GM12878 (cell line): Measurements from ENCODE around the gene NANOS2. TPM values are rescaled to one million over a fixed set of nuclear protein-coding genes. Genes with fewer than 3 reads are reported as not detected.

Experiments
- ATAC-seq: fragments of 200-7000 bp; cut with Tn5 transposase; 3 replicates; pipeline ENCODE4 v1.9.1; 2020; ENCODE audit warnings: mild to moderate bottlenecking, moderate library complexity
- BruUV-seq: library from RNA; stranded (reverse); fragments of 400-500 nt; replicated peaks from 2 replicates; lab custom pipeline; 2021; lab: Mats Ljungman, UMichigan
- CTCF ChIA-PET: fragments of 300-600 bp; sonication (Branson Sonifier 250); formaldehyde crosslinking; extraction: SDS; loops from one replicate; lab custom pipeline; 2021; ENCODE audit warnings: inconsistent platforms; lab: Yijun Ruan, JAX
- POLR2A ChIA-PET: fragments of 350-600 bp; formaldehyde crosslinking; extraction: SDS; loops from one replicate; lab custom pipeline; 2021; ENCODE audit warnings: inconsistent platforms; lab: Charles Lee
- RAD21 ChIA-PET: fragments of 300-600 bp; sonication (Branson Sonifier 250); formaldehyde crosslinking; loops from one replicate; lab custom pipeline; 2023; ENCODE audit warnings: antibody characterized with exemption; ENCODE audit not compliant: unreplicated experiment; lab: Charles Lee
- SMC1A ChIA-PET: fragments of 300-600 bp; sonication (Branson Sonifier 250); formaldehyde crosslinking; loops from one replicate; lab custom pipeline; 2023; ENCODE audit not compliant: unreplicated experiment, uncharacterized antibody; lab: Charles Lee
- DNase-seq: peaks from one replicate; pipeline ENCODE4 v3.0.0-alpha.2; 2011; ENCODE audit warnings: low read depth, low spot score
- FAIRE-seq: peaks from 3 replicates; lab custom pipeline; 2011; peaks lifted over from hg19 to GRCh38; lab: Jason Lieb, UNC
- H2AFZ ChIP-seq: 2 replicates; pipeline ENCODE4 v1.6.0; 2011; ENCODE audit warnings: low read depth, low read length, control low read depth; ENCODE audit not compliant: control insufficient read depth
- H3K27ac ChIP-seq: 2 replicates; pipeline ENCODE4 v1.5.1; 2011; ENCODE audit warnings: control low read depth; ENCODE audit not compliant: control insufficient read depth, insufficient read depth
- H3K27me3 ChIP-seq, 2 experiments: replicated peaks in 1 of 2; 2 replicates each; pipeline versions ENCODE4 v1.6.0 to v1.6.1; 2011; ENCODE audit warnings: low read length in 1 of 2; ENCODE audit not compliant: control insufficient read depth in 2 of 2, insufficient read depth in 2 of 2
- H3K36me3 ChIP-seq, 2 experiments: 2 replicates each; pipeline ENCODE4 v1.5.1; 2011; ENCODE audit warnings: low read length in 1 of 2; ENCODE audit not compliant: control insufficient read depth in 2 of 2, insufficient read depth in 2 of 2
- H3K4me1 ChIP-seq: 2 replicates; pipeline ENCODE4 v1.6.1; 2011; ENCODE audit warnings: mild to moderate bottlenecking, low read length, moderate library complexity, mixed read lengths; ENCODE audit not compliant: control insufficient read depth, insufficient read depth
- H3K4me2 ChIP-seq: 2 replicates; pipeline ENCODE4 v1.6.0; 2011; ENCODE audit warnings: control low read depth; ENCODE audit not compliant: control insufficient read depth, insufficient read depth
- H3K4me3 ChIP-seq: fragments of 200-600 bp; sonication (generic); 2 replicates; pipeline ENCODE4 v1.5.1; 2016
- H3K79me2 ChIP-seq: 2 replicates; pipeline ENCODE4 v1.6.0; 2011; ENCODE audit warnings: low read length; ENCODE audit not compliant: control insufficient read depth, insufficient read depth
- H3K9ac ChIP-seq: 2 replicates; pipeline ENCODE4 v1.8.0; 2011; ENCODE audit warnings: low read length, control low read depth, mixed read lengths; ENCODE audit not compliant: control insufficient read depth, insufficient read depth
- H3K9me3 ChIP-seq: replicated peaks from 3 replicates; pipeline ENCODE4 v1.5.1; 2011; ENCODE audit warnings: mild to moderate bottlenecking, low read length; ENCODE audit not compliant: control insufficient read depth, insufficient read depth
- H4K20me1 ChIP-seq: 2 replicates; pipeline ENCODE4 v1.6.0; 2011; ENCODE audit not compliant: control insufficient read depth, insufficient read depth
- BCL11A ChIP-seq: IDR thresholded peaks from 2 replicates; pipeline ENCODE4 v1.6.1; 2011; ENCODE audit warnings: low read depth, low read length
- BHLHE40 ChIP-seq, 2 experiments: fragments of 450-650 bp in 1 of 2; IDR thresholded peaks; 2 replicates each; pipeline ENCODE4 v1.6.1; 2011 to 2017; ENCODE audit warnings: low read depth in 2 of 2, borderline replicate concordance in 1 of 2, improper control_type of control experiment in 1 of 2, low read length in 1 of 2, mild to moderate bottlenecking in 1 of 2
- KDM1A ChIP-seq: fragments of 200-600 bp; sonication (generic); IDR thresholded peaks from 2 replicates; pipeline ENCODE4 v1.6.1; 2016; ENCODE audit warnings: borderline replicate concordance
- MEF2B ChIP-seq: fragments of 450-650 bp; IDR thresholded peaks from 2 replicates; pipeline ENCODE4 v1.6.1; 2018; ENCODE audit warnings: mild to moderate bottlenecking, moderate library complexity; ENCODE audit not compliant: partially characterized antibody, poor library complexity, severe bottlenecking
- NFIC ChIP-seq: IDR thresholded peaks from 2 replicates; pipeline ENCODE4 v1.6.1; 2012; ENCODE audit warnings: low read depth, mild to moderate bottlenecking, inconsistent platforms, low read length, moderate library complexity
- PAX8 ChIP-seq: fragments of 450-650 bp; IDR thresholded peaks from 2 replicates; pipeline ENCODE4 v1.6.1; 2017; ENCODE audit warnings: mild to moderate bottlenecking, moderate library complexity
- RAD51 ChIP-seq: fragments of 450-650 bp; IDR thresholded peaks from 2 replicates; pipeline ENCODE4 v1.6.1; 2016; ENCODE audit warnings: moderate library complexity, mild to moderate bottlenecking, inconsistent platforms
- RBBP5 ChIP-seq: fragments of 200-600 bp; sonication (generic); conservative IDR thresholded peaks from 2 replicates; pipeline ENCODE4 v1.6.1; 2016
- SRF ChIP-seq, 2 experiments: IDR thresholded peaks; 2 replicates each; pipeline ENCODE4 v1.6.1; 2011; ENCODE audit warnings: low read depth in 2 of 2, low read length in 2 of 2, mild to moderate bottlenecking in 1 of 2, moderate library complexity in 1 of 2
- STAT1 ChIP-seq: fragments of 450-650 bp; conservative IDR thresholded peaks from 2 replicates; pipeline ENCODE4 v1.6.1; 2014; ENCODE audit warnings: antibody characterized with exemption, mild to moderate bottlenecking
- ZNF217 ChIP-seq: fragments of 450-650 bp; IDR thresholded peaks from 2 replicates; pipeline ENCODE4 v1.6.1; 2017; ENCODE audit warnings: antibody characterized with exemption, mild to moderate bottlenecking
- ZZZ3 ChIP-seq: IDR thresholded peaks from 2 replicates; pipeline ENCODE4 v1.6.1; 2011; ENCODE audit warnings: low read depth; ENCODE audit not compliant: control insufficient read depth, insufficient read length
- WGBS: methylation state at CpG from one replicate; pipeline ENCODE4 v1.1.6; 2016; ENCODE audit warnings: low lambda C conversion rate; ENCODE audit not compliant: insufficient replicate concordance, insufficient coverage; ENCODE audit errors: missing lambda C conversion rate; 5-methylcytosine and 5-hydroxymethylcytosine counted together
- in situ Hi-C: fragments of 300-500 bp; cut with MboI; formaldehyde crosslinking; loops from 9 replicates; pipeline ENCODE4 v1.14.3; 2018; ENCODE audit warnings: mixed read lengths
- intact Hi-C: fragments of 100-400 bp; cut with micrococcal nuclease; formaldehyde crosslinking; loops from one replicate; pipeline ENCODE4 v1.14.2; 2022; ENCODE audit not compliant: unreplicated experiment
- polyA plus RNA-seq, 11 experiments: library from polyadenylated mRNA; depleted of rRNA in 4 of 11; unstranded in 6 of 11; stranded (reverse) in 5 of 11; fragments of >200 nt; fragmentation: Nextera tagmentation in 4 of 11; fragmentation: Illumina TruSeq in 1 of 11; extraction: Ambion mirVana in 4 of 11; extraction: Trizol in 1 of 11; gene quantifications; 1 replicate in 1 of 11; 2 replicates in 10 of 11; pipeline versions ENCODE4 v1.2.1 to v1.2.3, GENCODE V29; 2011 to 2016; ENCODE audit warnings: inconsistent platforms in 2 of 11, missing spikeins in 2 of 11, low read depth in 1 of 11
- total RNA-seq, 4 experiments: library from RNA; depleted of rRNA in 3 of 4; stranded (reverse); fragments of >200 nt in 3 of 4; fragmentation: Illumina TruSeq in 1 of 4; extraction: Trizol in 1 of 4; gene quantifications; 2 replicates each; pipeline versions ENCODE4 v1.2.1 to v1.2.3, GENCODE V29; 2013 to 2021
- TF ChIP-seq, protein P1 (sequence below): IDR thresholded peaks from 2 replicates; pipeline ENCODE4 v1.6.1; 2012; ENCODE audit warnings: low read depth, low read length, improper control_type of control experiment
- TF ChIP-seq, protein P2 (sequence below): fragments of 450-650 bp; IDR thresholded peaks from 2 replicates; pipeline ENCODE4 v1.6.1; 2018; ENCODE audit warnings: mild to moderate bottlenecking, low read depth, moderate library complexity; ENCODE audit not compliant: partially characterized antibody
- TF ChIP-seq, protein P3 (sequence below): fragments of 450-650 bp; IDR thresholded peaks from 2 replicates; pipeline ENCODE4 v1.6.1; 2017; ENCODE audit warnings: low read depth, mild to moderate bottlenecking, moderate library complexity
- TF ChIP-seq, protein P4 (sequence below): IDR thresholded peaks from 2 replicates; pipeline ENCODE4 v1.6.1; 2012; ENCODE audit warnings: low read depth, low read length, improper control_type of control experiment

The NANOS2 gene
- total and polyA plus RNA-seq, 10 of the 15 experiments (the other 5 are each of a cell fraction or from before 2014, with no cell fraction given) = not detected

DNA sequence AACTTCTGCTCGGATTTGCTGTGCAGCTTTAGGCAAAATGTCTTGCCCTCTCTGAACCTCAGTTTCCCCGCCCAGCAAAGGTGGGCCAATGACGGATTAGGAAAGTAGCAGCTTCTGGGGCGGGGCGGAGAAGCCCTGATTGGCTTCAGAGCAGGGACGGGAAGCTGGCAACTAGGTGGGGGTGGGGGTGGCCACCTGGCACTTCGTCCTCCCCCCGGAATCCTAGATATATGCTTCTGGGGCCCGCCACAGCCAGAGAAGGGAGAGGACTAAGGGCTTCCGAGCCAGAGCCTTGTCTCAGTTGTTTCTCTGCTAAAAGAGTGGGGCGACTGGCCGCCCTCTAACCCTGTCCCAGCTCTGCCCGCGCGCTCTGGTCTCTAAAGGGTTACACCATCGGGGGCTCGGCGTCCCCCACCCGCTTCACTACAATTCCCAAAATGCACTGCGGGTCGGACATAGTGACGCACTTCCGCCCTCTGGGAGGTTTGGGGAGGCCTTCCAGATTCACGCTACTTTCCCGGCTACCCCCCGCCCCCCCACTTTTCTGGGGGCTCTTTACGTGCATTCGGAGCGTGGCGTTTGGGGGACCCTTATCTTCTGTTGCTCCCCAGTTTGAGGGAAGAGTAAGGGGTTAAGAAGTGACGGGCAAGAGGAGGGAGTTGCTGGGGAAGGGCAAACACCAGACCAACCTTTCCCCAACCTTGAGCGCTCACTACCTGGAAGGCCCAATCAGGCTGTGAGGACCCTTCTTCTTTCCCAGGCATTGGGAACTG lies 28.0 kb downstream of the NANOS2 start:
- H2AFZ ChIP-seq = peak overlapping the region; percentile 97
- no TSS peak for BruUV-seq
- peak overlapping the region; percentile 89 for H3K9ac ChIP-seq
- WGBS = 2% methylated on average over 32 of the region's 32 CpGs
- peaks cover 0 to 1% of the 10 kb centered on the region in 2 experiments; a peak in 1 of 4 replicates for H3K36me3 ChIP-seq
- no peaks in the 10 kb centered on the region for H4K20me1 ChIP-seq
- POLR2A ChIA-PET = interaction anchor here (0.5 to 9.0 kb wide), 15 partner anchors 11 to 746 kb away, joined by 3 to 178 read pairs (median 4); partner anchors contain the start of genes CALM3, CCDC61, DMWD and FOXA3
- no peaks in the 10 kb centered on the region for H3K27me3 ChIP-seq
- RAD21 ChIA-PET = interaction anchor here (0.6 to 7.6 kb wide), 10 partner anchors 14 to 156 kb away, joined by 3 to 159 read pairs (median 6); partner anchors contain the start of genes CCDC61, DMWD, FBXO46 and FOXA3
- CTCF ChIA-PET = interaction anchor here (0.9 to 9.1 kb wide), 3 partner anchors 16 to 70 kb away, joined by 4 to 194 read pairs (median 9); partner anchors contain the start of genes FOXA3, MYPOP and SYMPK
- peak; percentile 98 for FAIRE-seq
- peak overlapping the region; percentile 95 for H3K27ac ChIP-seq
- SMC1A ChIA-PET = interaction anchor here (1.2 to 2.0 kb wide), 4 partner anchors 16 to 109 kb away, joined by 4 to 13 read pairs (median 6); partner anchors contain the start of genes CCDC61, FOXA3, MYPOP and SYMPK
- intact Hi-C loops = loop anchor here (1.0 kb wide), 1 partner anchor 23 kb away; the partner anchor contains the start of gene SYMPK
- peak; percentile 75 for ATAC-seq
- peak; percentile 73 for DNase-seq
- peaks cover 20% of the 10 kb centered on the region for H3K4me1 ChIP-seq
- peak overlapping the region; percentile 68 for H3K4me3 ChIP-seq
- H3K4me2 ChIP-seq = peak overlapping the region; percentile 98
- H3K9me3 ChIP-seq = no peaks in the 10 kb centered on the region
- peaks cover 10% of the 10 kb centered on the region for H3K79me2 ChIP-seq
- in situ Hi-C loops = no loop called here
- TF ChIP-seq, protein P1, sequence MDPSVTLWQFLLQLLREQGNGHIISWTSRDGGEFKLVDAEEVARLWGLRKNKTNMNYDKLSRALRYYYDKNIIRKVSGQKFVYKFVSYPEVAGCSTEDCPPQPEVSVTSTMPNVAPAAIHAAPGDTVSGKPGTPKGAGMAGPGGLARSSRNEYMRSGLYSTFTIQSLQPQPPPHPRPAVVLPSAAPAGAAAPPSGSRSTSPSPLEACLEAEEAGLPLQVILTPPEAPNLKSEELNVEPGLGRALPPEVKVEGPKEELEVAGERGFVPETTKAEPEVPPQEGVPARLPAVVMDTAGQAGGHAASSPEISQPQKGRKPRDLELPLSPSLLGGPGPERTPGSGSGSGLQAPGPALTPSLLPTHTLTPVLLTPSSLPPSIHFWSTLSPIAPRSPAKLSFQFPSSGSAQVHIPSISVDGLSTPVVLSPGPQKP = no peak
- no peak for TF ChIP-seq ZZZ3
- TF ChIP-seq RBBP5 = no peak
- TF ChIP-seq NFIC = no peak
- TF ChIP-seq, protein P2, sequence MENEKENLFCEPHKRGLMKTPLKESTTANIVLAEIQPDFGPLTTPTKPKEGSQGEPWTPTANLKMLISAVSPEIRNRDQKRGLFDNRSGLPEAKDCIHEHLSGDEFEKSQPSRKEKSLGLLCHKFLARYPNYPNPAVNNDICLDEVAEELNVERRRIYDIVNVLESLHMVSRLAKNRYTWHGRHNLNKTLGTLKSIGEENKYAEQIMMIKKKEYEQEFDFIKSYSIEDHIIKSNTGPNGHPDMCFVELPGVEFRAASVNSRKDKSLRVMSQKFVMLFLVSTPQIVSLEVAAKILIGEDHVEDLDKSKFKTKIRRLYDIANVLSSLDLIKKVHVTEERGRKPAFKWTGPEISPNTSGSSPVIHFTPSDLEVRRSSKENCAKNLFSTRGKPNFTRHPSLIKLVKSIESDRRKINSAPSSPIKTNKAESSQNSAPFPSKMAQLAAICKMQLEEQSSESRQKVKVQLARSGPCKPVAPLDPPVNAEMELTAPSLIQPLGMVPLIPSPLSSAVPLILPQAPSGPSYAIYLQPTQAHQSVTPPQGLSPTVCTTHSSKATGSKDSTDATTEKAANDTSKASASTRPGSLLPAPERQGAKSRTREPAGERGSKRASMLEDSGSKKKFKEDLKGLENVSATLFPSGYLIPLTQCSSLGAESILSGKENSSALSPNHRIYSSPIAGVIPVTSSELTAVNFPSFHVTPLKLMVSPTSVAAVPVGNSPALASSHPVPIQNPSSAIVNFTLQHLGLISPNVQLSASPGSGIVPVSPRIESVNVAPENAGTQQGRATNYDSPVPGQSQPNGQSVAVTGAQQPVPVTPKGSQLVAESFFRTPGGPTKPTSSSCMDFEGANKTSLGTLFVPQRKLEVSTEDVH = no peak
- no peak for TF ChIP-seq KDM1A
- no peak for TF ChIP-seq STAT1
- no peak for TF ChIP-seq RAD51
- no peak for TF ChIP-seq BCL11A
- TF ChIP-seq, protein P3, sequence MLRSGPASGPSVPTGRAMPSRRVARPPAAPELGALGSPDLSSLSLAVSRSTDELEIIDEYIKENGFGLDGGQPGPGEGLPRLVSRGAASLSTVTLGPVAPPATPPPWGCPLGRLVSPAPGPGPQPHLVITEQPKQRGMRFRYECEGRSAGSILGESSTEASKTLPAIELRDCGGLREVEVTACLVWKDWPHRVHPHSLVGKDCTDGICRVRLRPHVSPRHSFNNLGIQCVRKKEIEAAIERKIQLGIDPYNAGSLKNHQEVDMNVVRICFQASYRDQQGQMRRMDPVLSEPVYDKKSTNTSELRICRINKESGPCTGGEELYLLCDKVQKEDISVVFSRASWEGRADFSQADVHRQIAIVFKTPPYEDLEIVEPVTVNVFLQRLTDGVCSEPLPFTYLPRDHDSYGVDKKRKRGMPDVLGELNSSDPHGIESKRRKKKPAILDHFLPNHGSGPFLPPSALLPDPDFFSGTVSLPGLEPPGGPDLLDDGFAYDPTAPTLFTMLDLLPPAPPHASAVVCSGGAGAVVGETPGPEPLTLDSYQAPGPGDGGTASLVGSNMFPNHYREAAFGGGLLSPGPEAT = peak; percentile 95
- peak; percentile 4 to 36; a peak in 1 of 4 replicates for TF ChIP-seq BHLHE40 (IDR thresholded peaks at IDR 0.05; ENCODE audit: borderline replicate concordance in 1 of 2, low read depth in 2 of 2, low read length in 1 of 2)
- no peak for TF ChIP-seq ZNF217
- TF ChIP-seq, protein P4, sequence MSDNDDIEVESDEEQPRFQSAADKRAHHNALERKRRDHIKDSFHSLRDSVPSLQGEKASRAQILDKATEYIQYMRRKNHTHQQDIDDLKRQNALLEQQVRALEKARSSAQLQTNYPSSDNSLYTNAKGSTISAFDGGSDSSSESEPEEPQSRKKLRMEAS = no peak
- no peak for TF ChIP-seq PAX8
- 0 out of 4 replicates have a peak, but pooled peaks of 1 of the 2 experiments have one; percentile 46 for TF ChIP-seq SRF (IDR thresholded peaks at IDR 0.05; ENCODE audit: low read depth in 2 of 2, low read length in 2 of 2)
- TF ChIP-seq MEF2B = peak; percentile 17
